Epithelial cell of prostate (primary cell): ENCODE measurements around the gene WIPF3.

Experiments
- DNase-seq: peaks from one replicate; pipeline ENCODE4 v3.0.0-alpha.2; 2011; ENCODE audit warnings: low read depth, low spot score
- H3K27ac ChIP-seq: fragments of 450-650 bp; 2 replicates; pipeline ENCODE4 v1.5.1; 2017; ENCODE audit warnings: mild to moderate bottlenecking

The WIPF3 gene

GRCh38 chr7:29808075-29808801 is 1.9 kb downstream of the WIPF3 start:
- DNase-seq, result no peak
- no peak overlapping the region for H3K27ac ChIP-seq

GRCh38 chr7:29809533-29810155 is 3.3 kb downstream of the WIPF3 start:
- no peak overlapping the region for H3K27ac ChIP-seq
- DNase-seq, result no peak

GRCh38 chr7:29810297-29810696 is 4.0 kb downstream of the WIPF3 start:
- no peak for DNase-seq
- no peak overlapping the region for H3K27ac ChIP-seq

- no peak overlapping the region for H3K27ac ChIP-seq
- no peak for DNase-seq
Observed at GRCh38 chr7:29810813-29811482, 4.6 kb downstream of the WIPF3 start.

GRCh38 chr7:29811586-29811985 is 5.3 kb downstream of the WIPF3 start:
- no peak for DNase-seq
- no peak overlapping the region for H3K27ac ChIP-seq

- no peak for DNase-seq
- no peak overlapping the region for H3K27ac ChIP-seq
Observed at GRCh38 chr7:29812185-29812876, 6.0 kb downstream of the WIPF3 start.

GRCh38 chr7:29815181-29816105 is 9.1 kb downstream of the WIPF3 start:
- no peak overlapping the region for H3K27ac ChIP-seq
- no peak for DNase-seq

GRCh38 chr7:29818308-29818707 is 12.0 kb downstream of the WIPF3 start:
- no peak for DNase-seq
- no peak overlapping the region for H3K27ac ChIP-seq

GRCh38 chr7:29825775-29826529 is 19.6 kb downstream of the WIPF3 start:
- no peak overlapping the region for H3K27ac ChIP-seq
- DNase-seq, result no peak

GRCh38 chr7:29826530-29826822 is 20.2 kb downstream of the WIPF3 start:
- H3K27ac ChIP-seq, result no peak overlapping the region
- no peak for DNase-seq

- no peak overlapping the region for H3K27ac ChIP-seq
- DNase-seq, result no peak
Observed at GRCh38 chr7:29826904-29827303, 20.6 kb downstream of the WIPF3 start.

GRCh38 chr7:29831705-29832104 is 25.4 kb downstream of the WIPF3 start:
- H3K27ac ChIP-seq, result no peak overlapping the region
- no peak for DNase-seq

GRCh38 chr7:29833929-29834328 is 27.6 kb downstream of the WIPF3 start:
- no peak for DNase-seq
- no peak overlapping the region for H3K27ac ChIP-seq

GRCh38 chr7:29835718-29836117 is 29.4 kb downstream of the WIPF3 start:
- DNase-seq, result no peak
- H3K27ac ChIP-seq, result no peak overlapping the region

- H3K27ac ChIP-seq, result no peak overlapping the region
- no peak for DNase-seq
Observed at GRCh38 chr7:29839302-29839701, 33.0 kb downstream of the WIPF3 start.

GRCh38 chr7:29839921-29840320 is 33.6 kb downstream of the WIPF3 start:
- H3K27ac ChIP-seq, result no peak overlapping the region
- no peak for DNase-seq

GRCh38 chr7:29840701-29841100 is 34.4 kb downstream of the WIPF3 start:
- no peak overlapping the region for H3K27ac ChIP-seq

GRCh38 chr7:29841926-29842701 is 35.8 kb downstream of the WIPF3 start:
- H3K27ac ChIP-seq, result no peak overlapping the region
- DNase-seq, result no peak

More at GRCh38 chr7:29840701-29841100, 34.4 kb downstream of the WIPF3 start:
- DNase-seq, result no peak

GRCh38 chr7:29843093-29843492 is 36.8 kb downstream of the WIPF3 start:
- DNase-seq, result no peak
- no peak overlapping the region for H3K27ac ChIP-seq
